Stimulated activated CD4-positive, alpha-beta T cell treated with anti-CD3 and anti-CD28 coated beads, Interleukin-2, amount 100 ng/mL, for 48 hours (primary cell): Measurements from ENCODE around the gene RHOXF2.
A peak's percentile ranks its signal among the peaks of the same experiment; 100 is the strongest.

Experiments used
- DNase-seq, 2 donors: peaks; one replicate each; pipeline ENCODE4 v3.0.0-alpha.2; 2020

The RHOXF2 gene

GRCh38 chrX:120205816-120206753, 47.7 kb downstream of the RHOXF2 start:
- no peak for DNase-seq

- no peak for DNase-seq
Measured at GRCh38 chrX:120207009-120207605, 48.7 kb downstream of the RHOXF2 start.

GRCh38 chrX:120213438-120214265, 55.2 kb downstream of the RHOXF2 start:
- DNase-seq = peak; percentile 47 to 59
